ENCODE results near the gene CALHM4. TPM values are rescaled to one million over a fixed set of nuclear protein-coding genes. Genes with fewer than 3 reads are reported as not detected.

The CALHM4 gene
- total RNA-seq, 4 donors from 2014 or later, result not detected

DNA sequence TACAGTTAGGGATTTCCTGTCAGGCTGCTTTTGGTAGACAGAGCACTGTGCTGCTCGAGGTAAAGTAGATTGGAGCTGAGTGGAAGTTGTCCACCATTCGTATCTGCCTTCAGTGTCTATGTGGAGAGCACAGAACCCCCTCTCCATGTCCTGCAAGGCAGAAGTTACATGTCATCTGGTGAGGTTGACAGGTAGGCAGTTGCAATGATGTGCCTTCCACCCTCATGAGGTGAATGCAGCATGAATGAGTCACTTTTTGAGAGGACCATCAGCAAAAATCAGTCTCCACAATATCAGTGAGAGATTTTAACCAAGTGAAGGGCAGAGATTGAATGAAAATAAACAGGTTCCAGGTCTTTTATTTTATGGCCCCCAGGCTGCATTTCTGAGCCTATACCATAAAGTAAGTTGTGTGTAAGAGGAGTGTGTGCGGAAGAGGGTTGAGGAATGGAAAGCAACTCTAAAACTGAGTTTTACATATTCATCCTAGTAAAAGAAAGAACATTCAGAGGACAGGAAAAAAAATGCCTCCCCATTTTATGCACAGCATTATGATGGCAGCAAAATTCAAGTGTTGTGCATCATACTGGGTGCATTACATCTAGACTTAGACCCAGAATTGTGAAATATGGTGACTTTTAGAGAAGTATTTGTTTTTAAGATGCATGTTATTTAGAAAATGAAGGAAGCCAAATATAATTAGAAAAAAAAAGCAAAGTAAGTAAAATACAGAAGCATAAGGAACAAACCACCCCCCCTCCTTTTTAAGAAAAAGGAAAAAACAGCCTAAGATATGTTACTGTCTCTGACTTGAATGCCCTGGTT, 23.9 kb upstream of the CALHM4 start:
- TF ChIP-seq, protein P1, sequence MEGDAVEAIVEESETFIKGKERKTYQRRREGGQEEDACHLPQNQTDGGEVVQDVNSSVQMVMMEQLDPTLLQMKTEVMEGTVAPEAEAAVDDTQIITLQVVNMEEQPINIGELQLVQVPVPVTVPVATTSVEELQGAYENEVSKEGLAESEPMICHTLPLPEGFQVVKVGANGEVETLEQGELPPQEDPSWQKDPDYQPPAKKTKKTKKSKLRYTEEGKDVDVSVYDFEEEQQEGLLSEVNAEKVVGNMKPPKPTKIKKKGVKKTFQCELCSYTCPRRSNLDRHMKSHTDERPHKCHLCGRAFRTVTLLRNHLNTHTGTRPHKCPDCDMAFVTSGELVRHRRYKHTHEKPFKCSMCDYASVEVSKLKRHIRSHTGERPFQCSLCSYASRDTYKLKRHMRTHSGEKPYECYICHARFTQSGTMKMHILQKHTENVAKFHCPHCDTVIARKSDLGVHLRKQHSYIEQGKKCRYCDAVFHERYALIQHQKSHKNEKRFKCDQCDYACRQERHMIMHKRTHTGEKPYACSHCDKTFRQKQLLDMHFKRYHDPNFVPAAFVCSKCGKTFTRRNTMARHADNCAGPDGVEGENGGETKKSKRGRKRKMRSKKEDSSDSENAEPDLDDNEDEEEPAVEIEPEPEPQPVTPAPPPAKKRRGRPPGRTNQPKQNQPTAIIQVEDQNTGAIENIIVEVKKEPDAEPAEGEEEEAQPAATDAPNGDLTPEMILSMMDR (IDR thresholded peaks at IDR 0.05; ENCODE audit: low read depth), result no peak

DNA sequence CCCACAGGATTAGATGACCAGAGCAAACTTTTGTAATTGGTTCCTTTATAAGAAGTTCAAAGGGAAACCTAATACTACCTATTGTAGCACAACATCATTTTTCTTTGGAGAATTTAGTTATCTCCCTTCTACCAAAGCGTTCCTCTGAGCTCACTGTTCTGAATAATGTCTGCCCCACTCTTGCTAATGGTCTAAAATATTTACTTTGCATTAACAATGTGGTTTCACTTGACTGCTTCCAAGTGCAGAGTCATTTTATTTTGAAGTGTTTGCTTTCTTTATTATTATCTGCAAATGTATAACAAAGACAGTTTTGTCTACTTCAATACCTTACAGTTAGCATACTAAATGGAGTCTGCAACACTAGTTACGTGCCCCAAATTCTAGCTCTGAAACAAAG, 23.1 kb upstream of the CALHM4 start:
- TF ChIP-seq, protein P1 (IDR thresholded peaks at IDR 0.05; ENCODE audit: low read depth), result no peak

DNA sequence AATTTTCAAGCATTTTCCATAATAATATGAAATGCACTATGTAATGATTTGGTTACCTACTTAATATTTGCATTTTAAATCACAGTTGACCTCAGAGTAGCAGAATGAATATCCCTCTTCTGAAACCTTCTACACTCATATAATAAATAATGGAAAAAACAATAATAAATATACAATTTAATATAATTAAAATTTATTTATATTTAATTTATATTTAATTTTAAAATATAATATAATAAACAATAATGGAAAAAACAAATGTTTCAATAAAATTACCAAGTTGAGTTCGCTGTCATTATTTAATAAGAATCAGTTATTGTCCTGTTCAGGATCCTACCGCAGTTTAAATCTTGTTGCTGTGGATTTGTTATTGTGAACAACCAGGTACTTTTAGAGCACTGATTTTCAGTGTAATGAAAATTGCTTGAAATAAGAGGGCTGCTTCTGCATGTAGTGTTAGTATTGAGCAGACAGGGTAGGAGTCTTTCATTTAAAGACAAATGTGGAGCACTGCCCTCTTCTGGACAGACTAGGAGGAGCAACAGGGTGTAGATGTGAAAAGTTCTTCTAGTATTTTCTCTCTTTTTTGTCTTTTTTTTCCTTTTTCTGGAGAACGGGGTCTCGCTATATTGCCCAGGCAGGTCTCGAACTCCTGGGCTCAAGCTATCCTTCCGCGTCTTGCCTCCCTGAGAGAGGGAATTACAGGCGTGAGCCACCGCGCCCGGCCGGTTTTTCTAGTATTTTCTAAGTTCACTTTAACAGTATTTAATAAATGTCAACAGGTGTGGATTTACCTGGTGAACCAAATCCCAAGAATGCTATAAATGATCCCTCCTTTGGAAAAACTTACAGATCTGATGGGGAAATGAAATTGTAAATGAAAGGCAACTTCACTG, 21.6 kb upstream of the CALHM4 start:
- TF ChIP-seq, protein P1 (IDR thresholded peaks at IDR 0.05; ENCODE audit: low read depth), result no peak

DNA sequence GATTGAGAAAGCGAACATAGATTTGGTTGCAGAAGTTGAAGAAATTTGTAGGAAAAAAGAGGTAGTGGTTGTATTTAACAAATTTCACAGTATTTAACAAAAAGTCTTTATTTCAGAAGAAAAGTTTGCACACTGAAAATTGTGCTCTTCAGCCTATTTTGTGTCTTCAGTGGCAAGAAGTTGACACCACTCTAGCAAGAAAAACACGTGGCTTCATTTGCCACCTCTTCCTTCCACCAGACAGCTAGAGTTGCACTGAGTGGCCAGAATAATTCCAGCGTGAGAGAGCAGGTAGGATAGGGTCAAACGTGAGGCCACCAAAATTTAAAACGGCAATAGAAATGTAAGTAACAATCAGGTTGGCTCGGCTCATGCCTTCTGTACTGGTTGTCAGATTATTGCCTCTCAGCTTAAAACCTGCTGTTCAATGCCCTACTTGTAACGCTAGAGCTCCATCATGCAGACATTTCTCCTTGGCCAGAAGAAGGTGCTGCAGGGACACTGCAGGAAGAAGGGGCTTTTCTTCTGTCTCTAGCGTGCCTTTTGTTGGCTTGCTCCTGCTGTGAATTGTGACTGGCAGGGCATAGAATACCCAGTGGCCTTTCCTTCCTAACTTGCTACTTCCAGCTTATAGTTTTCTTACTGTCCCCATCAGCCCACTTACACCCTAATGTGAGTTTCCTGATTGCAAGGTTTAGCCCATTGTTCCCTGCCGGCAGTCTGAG, 20.2 kb upstream of the CALHM4 start:
- TF ChIP-seq, protein P1 (IDR thresholded peaks at IDR 0.05; ENCODE audit: low read depth), result no peak

DNA sequence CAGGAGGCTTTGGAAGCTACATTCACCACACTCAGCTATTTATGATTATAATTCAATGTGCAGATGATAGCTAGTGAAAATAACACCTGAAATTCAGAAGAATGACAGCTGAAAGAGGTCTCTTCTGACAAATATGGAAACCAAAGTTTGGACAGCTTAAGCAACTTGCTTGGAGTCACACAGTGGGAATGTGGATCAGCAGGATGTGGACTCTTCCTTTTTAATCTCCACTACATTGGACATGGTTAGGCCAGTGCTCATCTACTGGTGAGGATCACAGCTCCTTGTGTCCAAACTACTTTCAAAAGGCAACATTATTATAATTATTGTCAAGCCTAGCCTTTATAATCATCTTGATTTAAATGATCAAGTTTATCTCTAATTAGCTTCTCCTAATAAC, 18.4 kb upstream of the CALHM4 start:
- TF ChIP-seq, protein P1 (IDR thresholded peaks at IDR 0.05; ENCODE audit: low read depth), result no peak

DNA sequence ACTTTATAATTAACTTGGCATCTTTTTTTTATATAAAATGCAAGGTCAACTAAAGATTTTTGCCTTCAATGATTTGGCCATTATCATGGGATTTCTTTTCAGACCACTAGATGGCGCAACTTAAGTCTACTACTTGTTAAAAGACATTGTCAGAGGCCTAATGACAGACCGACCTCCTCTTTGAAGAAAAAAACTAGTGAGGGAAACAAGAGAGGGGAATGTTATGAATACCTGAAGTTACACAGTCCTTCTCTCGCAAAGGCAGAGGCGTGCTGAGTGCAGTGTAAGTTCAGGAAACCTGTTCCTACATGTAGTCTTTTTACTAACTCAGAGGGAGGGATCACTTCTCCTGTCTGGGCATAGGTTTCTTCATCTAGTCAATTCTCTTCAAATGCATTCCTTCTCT, 17.3 kb upstream of the CALHM4 start:
- TF ChIP-seq, protein P1 (IDR thresholded peaks at IDR 0.05; ENCODE audit: low read depth), result no peak

All from subcutaneous adipose tissue (tissue), 4 donors.